Thoracic aorta (tissue), 2 donors: ENCODE measurements around the gene ADSS1. TPM values are rescaled to one million over a fixed set of nuclear protein-coding genes. Genes with fewer than 3 reads are reported as not detected.
A peak's percentile ranks its signal among the peaks of the same experiment; 100 is the strongest.

Experiments
- ATAC-seq: fragments of 150-250 bp; one replicate; pipeline ENCODE4 v1.8.0; 2017; ENCODE audit warnings: low read depth; ENCODE audit not compliant: insufficient number of reproducible peaks, low FRiP score
- DNase-seq: peaks from one replicate; pipeline ENCODE4 v3.0.0-alpha.2; 2020; ENCODE audit warnings: low spot score
- H3K27ac ChIP-seq, 2 donors: fragments of 200-600 bp; sonication (generic); 1 replicate in 1 of 2; 2 replicates in 1 of 2; pipeline ENCODE4 v1.5.1; 2016; ENCODE audit warnings: mild to moderate bottlenecking in 2 of 2, moderate library complexity in 2 of 2
- H3K27me3 ChIP-seq: fragments of 200-600 bp; sonication (generic); replicated peaks from 2 replicates; pipeline ENCODE4 v1.6.0; 2016; ENCODE audit warnings: mild to moderate bottlenecking; ENCODE audit not compliant: insufficient read depth
- H3K36me3 ChIP-seq: fragments of 200-600 bp; sonication (generic); one replicate; pipeline ENCODE4 v1.5.1; 2016
- H3K4me1 ChIP-seq, 2 donors: fragments of 200-600 bp; sonication (generic); 1 replicate in 1 of 2; 2 replicates in 1 of 2; pipeline versions ENCODE4 v1.5.1 to v1.6.0; 2016; ENCODE audit warnings: low read depth in 2 of 2, mild to moderate bottlenecking in 1 of 2; ENCODE audit not compliant: control insufficient read depth in 1 of 2
- H3K4me3 ChIP-seq: fragments of 200-600 bp; sonication (generic); 2 replicates; pipeline ENCODE4 v1.5.1; 2016; ENCODE audit warnings: mild to moderate bottlenecking
- H3K9me3 ChIP-seq: fragments of 200-600 bp; sonication (generic); 2 replicates; pipeline ENCODE4 v1.5.1; 2016
- CTCF ChIP-seq: fragments of 200-600 bp; sonication (generic); IDR thresholded peaks from one replicate; pipeline ENCODE4 v1.5.1; 2019; ENCODE audit warnings: antibody characterized with exemption
- total RNA-seq, 2 donors: library from RNA; depleted of rRNA; stranded (reverse); fragments of >200 nt; gene quantifications; one replicate each; pipeline versions ENCODE4 v1.1.0 to v1.2.3, GENCODE V29; 2016

Gene ADSS1
- total RNA-seq, 2 donors from 2014 or later, result 30.8 to 87.3 TPM

- no peak for DNase-seq
- Histone ChIP-seq H3K27ac (no peak overlapping the region), H3K4me1 (peaks cover 23 to 24% of the 10 kb centered on the region in 2 donors), H3K4me3 (no peak overlapping the region), H3K27me3 (no peaks in the 10 kb centered on the region), H3K9me3 (no peaks in the 10 kb centered on the region), H3K36me3 (peaks cover 26% of the 10 kb centered on the region)
- ATAC-seq, result no peak
- TF ChIP-seq CTCF, result no peak
Measured at GRCh38 chr14:104718871-104719270, 5.2 kb upstream of the ADSS1 start.

- ATAC-seq, result no peak
- Histone ChIP-seq H3K27me3 (no peaks in the 10 kb centered on the region), H3K27ac (no peak overlapping the region), H3K4me1 (peaks cover 23 to 24% of the 10 kb centered on the region in 2 donors), H3K9me3 (no peaks in the 10 kb centered on the region), H3K36me3 (peaks cover 22% of the 10 kb centered on the region), H3K4me3 (no peak overlapping the region)
- TF ChIP-seq CTCF, result no peak
- no peak for DNase-seq
Measured at GRCh38 chr14:104719343-104719742, 4.7 kb upstream of the ADSS1 start.

GRCh38 chr14:104721505-104722431 lies 2.3 kb upstream of the ADSS1 start:
- Histone ChIP-seq H3K36me3 (peaks cover 7% of the 10 kb centered on the region), H3K4me3 (no peak overlapping the region), H3K4me1 (peaks cover 39 to 48% of the 10 kb centered on the region in 2 donors), H3K27me3 (no peaks in the 10 kb centered on the region), H3K27ac (peak overlapping the region; percentile 58 to 84), H3K9me3 (no peaks in the 10 kb centered on the region)
- TF ChIP-seq CTCF, result no peak
- ATAC-seq (no peak), DNase-seq (no peak)

- Histone ChIP-seq H3K27me3 (no peaks in the 10 kb centered on the region), H3K36me3 (peaks cover 4% of the 10 kb centered on the region), H3K4me3 (peak overlapping the region; percentile 90), H3K4me1 (peaks cover 41 to 54% of the 10 kb centered on the region in 2 donors), H3K27ac (peak overlapping the region; percentile 58 to 84), H3K9me3 (no peaks in the 10 kb centered on the region)
- ATAC-seq (no peak), DNase-seq (no peak)
- TF ChIP-seq CTCF, result no peak
Measured at GRCh38 chr14:104722938-104723650, 935 bp upstream of the ADSS1 start.

GRCh38 chr14:104724407-104724980 lies 465 bp downstream of the ADSS1 start:
- peak overlapping the region; percentile 84 to 87 for H3K27ac ChIP-seq
- no peaks in the 10 kb centered on the region for H3K27me3 ChIP-seq
- H3K9me3 ChIP-seq, result no peaks in the 10 kb centered on the region
- ATAC-seq (peak; percentile 10), DNase-seq (peak; percentile 41)
- no peak for TF ChIP-seq CTCF
- H3K36me3 ChIP-seq, result peaks cover 2% of the 10 kb centered on the region
- H3K4me3 ChIP-seq, result peak overlapping the region; percentile 90
- H3K4me1 ChIP-seq, result peaks cover 41 to 54% of the 10 kb centered on the region in 2 donors
